A549 (cell line): ENCODE measurements around the gene PARP15. TPM values are rescaled to one million over a fixed set of nuclear protein-coding genes. Genes with fewer than 3 reads are reported as not detected.
A peak's percentile ranks its signal among the peaks of the same experiment; 100 is the strongest.

Source experiments
- ATAC-seq, 2 experiments: fragments of 200-7000 bp in 1 of 2; fragments of >200 bp in 1 of 2; cut with Nextera tagmentation in 1 of 2; cut with Tn5 transposase in 1 of 2; 3 replicates each; pipeline versions ENCODE4 v1.8.0 to v1.9.1; 2018 to 2020; ENCODE audit warnings: mild to moderate bottlenecking in 1 of 2, moderate library complexity in 1 of 2
- CTCF ChIA-PET: fragments of 300-600 bp; sonication (Branson Sonifier 250); formaldehyde crosslinking; extraction: SDS; loops from one replicate; lab custom pipeline; 2021; ENCODE audit warnings: antibody characterized with exemption, inconsistent platforms; lab: Yijun Ruan, JAX
- POLR2A ChIA-PET: fragments of 350-600 bp; formaldehyde crosslinking; extraction: SDS; loops from one replicate; lab custom pipeline; 2021; ENCODE audit warnings: antibody characterized with exemption, inconsistent platforms; lab: Yijun Ruan, JAX
- DNase-seq, 2 experiments: peaks; one replicate each; pipeline versions ENCODE4 v3.0.0 to v3.0.0-alpha.2; 2011 to 2016; ENCODE audit warnings: low read depth in 1 of 2, low spot score in 1 of 2
- FAIRE-seq: peaks from 2 replicates; lab custom pipeline; 2011; peaks lifted over from hg19 to GRCh38; lab: Jason Lieb, UNC
- H3K27ac ChIP-seq, 2 experiments: fragments of >200 bp; sonication (Bioruptor Twin); formaldehyde crosslinking; 3 replicates each; pipeline ENCODE4 v1.5.1; 2016 to 2017
- H3K4me1 ChIP-seq: fragments of >200 bp; sonication (Bioruptor Twin); formaldehyde crosslinking; 3 replicates; pipeline ENCODE4 v1.6.1; 2016
- H3K4me2 ChIP-seq: fragments of >200 bp; sonication (Bioruptor Twin); formaldehyde crosslinking; 3 replicates; pipeline ENCODE4 v1.6.1; 2016
- H3K4me3 ChIP-seq: fragments of >200 bp; sonication (Bioruptor Twin); formaldehyde crosslinking; 3 replicates; pipeline ENCODE4 v1.5.1; 2016
- H3K9me3 ChIP-seq: fragments of >200 bp; sonication (Bioruptor Twin); formaldehyde crosslinking; 3 replicates; pipeline ENCODE4 v1.6.1; 2016
- BHLHE40 ChIP-seq: IDR thresholded peaks from 2 replicates; pipeline ENCODE4 v1.6.1; 2012; ENCODE audit warnings: low read depth, low read length, inconsistent platforms
- CBX2 ChIP-seq: fragments of 200-600 bp; sonication (generic); IDR thresholded peaks from 2 replicates; pipeline ENCODE4 v1.6.1; 2016; ENCODE audit warnings: low read depth, mild to moderate bottlenecking, borderline replicate concordance
- CHD2 ChIP-seq: fragments of 150-350 bp; IDR thresholded peaks from 2 replicates; pipeline ENCODE4 v1.6.1; 2014; ENCODE audit warnings: low read length; ENCODE audit not compliant: partially characterized antibody
- CHD4 ChIP-seq: fragments of 200-600 bp; sonication (generic); IDR thresholded peaks from 2 replicates; pipeline ENCODE4 v1.6.1; 2016; ENCODE audit warnings: antibody characterized with exemption, mild to moderate bottlenecking, borderline replicate concordance
- E2F6 ChIP-seq: IDR thresholded peaks from 2 replicates; pipeline ENCODE4 v1.6.1; 2012; ENCODE audit warnings: low read depth, borderline replicate concordance
- EHMT2 ChIP-seq: fragments of 200-600 bp; sonication (generic); IDR thresholded peaks from 2 replicates; pipeline ENCODE4 v1.6.1; 2016; ENCODE audit warnings: antibody characterized with exemption, low read depth, mild to moderate bottlenecking, moderate library complexity
- FOSL2 ChIP-seq, 2 experiments: fragments of 450-650 bp in 1 of 2; fragments of >200 bp in 1 of 2; sonication (Bioruptor Twin) in 1 of 2; formaldehyde crosslinking; IDR thresholded peaks; 2 replicates each; pipeline versions ENCODE4 v1.5.0 to v1.6.1; 2016 to 2020; ENCODE audit warnings: mild to moderate bottlenecking in 1 of 2, moderate library complexity in 1 of 2
- FOXS1 ChIP-seq: fragments of 250-450 bp; sonication (Bioruptor Pico); IDR thresholded peaks from 2 replicates; pipeline ENCODE4 v1.5.0; 2020; ENCODE audit warnings: mild to moderate bottlenecking, moderate library complexity
- GATA3 ChIP-seq: IDR thresholded peaks from 2 replicates; pipeline ENCODE4 v1.6.1; 2012; ENCODE audit warnings: borderline replicate concordance
- HES2 ChIP-seq: fragments of >200 bp; sonication (Bioruptor Twin); formaldehyde crosslinking; IDR thresholded peaks from 2 replicates; pipeline ENCODE4 v1.6.1; 2016
- JUNB ChIP-seq: fragments of >200 bp; sonication (Bioruptor Twin); formaldehyde crosslinking; IDR thresholded peaks from 2 replicates; pipeline ENCODE4 v1.6.1; 2016
- MYC ChIP-seq: IDR thresholded peaks from 2 replicates; pipeline ENCODE4 v1.6.1; 2012; ENCODE audit warnings: mild to moderate bottlenecking, inconsistent platforms, low read length, improper control_type of control experiment, borderline replicate concordance
- NFE2L2 ChIP-seq: fragments of 150-350 bp; conservative IDR thresholded peaks from 2 replicates; pipeline ENCODE4 v1.6.1; 2014; ENCODE audit warnings: low read length
- PBX3 ChIP-seq: IDR thresholded peaks from 2 replicates; pipeline ENCODE4 v1.6.1; 2012
- PHF8 ChIP-seq: fragments of 200-600 bp; sonication (generic); IDR thresholded peaks from 2 replicates; pipeline ENCODE4 v1.6.1; 2016; ENCODE audit warnings: low read depth, mild to moderate bottlenecking, antibody characterized with exemption, moderate library complexity, borderline replicate concordance
- POLR2A ChIP-seq: IDR thresholded peaks from 2 replicates; pipeline ENCODE4 v1.6.1; 2012; ENCODE audit warnings: mild to moderate bottlenecking, low read length
- POLR2AphosphoS2 ChIP-seq: conservative IDR thresholded peaks from 2 replicates; pipeline ENCODE4 v1.6.1; 2012; ENCODE audit warnings: low read length, improper control_type of control experiment, inconsistent platforms
- RARB ChIP-seq: fragments of 250-450 bp; sonication (Bioruptor Pico); IDR thresholded peaks from 2 replicates; pipeline ENCODE4 v1.8.0; 2021; ENCODE audit warnings: mild to moderate bottlenecking, moderate library complexity
- REST ChIP-seq: fragments of 200-600 bp; sonication (generic); IDR thresholded peaks from 2 replicates; pipeline ENCODE4 v1.6.1; 2016; ENCODE audit warnings: antibody characterized with exemption, mild to moderate bottlenecking, moderate library complexity
- RFX5 ChIP-seq: fragments of 450-650 bp; IDR thresholded peaks from 2 replicates; pipeline ENCODE4 v1.7.1; 2014; ENCODE audit warnings: antibody characterized with exemption, mild to moderate bottlenecking, moderate library complexity
- TP53 ChIP-seq: fragments of 250-450 bp; sonication (Bioruptor Pico); IDR thresholded peaks from 2 replicates; pipeline ENCODE4 v1.5.0; 2021; ENCODE audit warnings: mild to moderate bottlenecking, moderate library complexity
- ZSCAN20 ChIP-seq: fragments of 250-450 bp; sonication (Bioruptor Pico); IDR thresholded peaks from 2 replicates; pipeline ENCODE4 v1.8.0; 2022; ENCODE audit warnings: mild to moderate bottlenecking, moderate library complexity
- WGBS: methylation state at CpG from one replicate; pipeline ENCODE4 v1.1.6; 2017; ENCODE audit errors: missing lambda C conversion rate; 5-methylcytosine and 5-hydroxymethylcytosine counted together
- polyA plus RNA-seq, 4 experiments: library from polyadenylated mRNA; depleted of rRNA in 3 of 4; stranded (reverse); fragments of >200 nt; fragmentation: RNase III in 1 of 4; extraction: RNeasy Plus Mini Kit Qiagen cat#74134 plus additional on column Dnase treatment in 1 of 4; gene quantifications; 2 replicates in 3 of 4; 3 replicates in 1 of 4; pipeline ENCODE4 v1.2.3, GENCODE V29; 2011 to 2017

The PARP15 gene
- polyA plus RNA-seq, 2 of the 4 experiments (the other 2 are of a cell fraction): 0.05 TPM; not detected in 1

- no peak for TF ChIP-seq REST
- TF ChIP-seq MYC: no peak
- no peak for TF ChIP-seq FOXS1 (CRISPR knock-in tag)
- TF ChIP-seq NFE2L2: no peak
- TF ChIP-seq CHD4: no peak
- TF ChIP-seq PHF8: no peak
Observed at GRCh38 chr3:122679085-122679881, 101.8 kb downstream of the PARP15 start (continued).

GRCh38 chr3:122679882-122680474, 102.5 kb downstream of the PARP15 start:
- ChIA-PET CTCF (interaction anchor here (0.7 to 4.6 kb wide), 45 partner anchors 8 to 1133 kb away, joined by 3 to 52 read pairs (median 5); partner anchors contain the start of genes DTX3L, HSPBAP1, PARP9 and WDR5B), POLR2A (interaction anchor here (1.1 to 2.8 kb wide), 5 partner anchors 113 to 296 kb away, joined by 3 to 13 read pairs (median 6); partner anchors contain the start of genes DTX3L, FAM162A, HSPBAP1 and KPNA1)
- peaks cover 17% of the 10 kb centered on the region for H3K4me1 ChIP-seq
- H3K27ac ChIP-seq: peak overlapping the region; percentile 92 to 95
- ATAC-seq (peak; percentile 52 to 68), FAIRE-seq (no peak), DNase-seq (peak in 1 of 2 experiments; percentile 10)
- no peaks in the 10 kb centered on the region for H3K9me3 ChIP-seq
- peak overlapping the region; percentile 73 for H3K4me3 ChIP-seq
- TF ChIP-seq POLR2AphosphoS2 (no peak), CBX2 (no peak), EHMT2 (no peak), GATA3 (no peak; the same call in 1 of the 2 replicates), BHLHE40 (no peak), ZSCAN20 (CRISPR knock-in tag) (no peak), PBX3 (no peak), FOSL2 (IDR thresholded peaks at IDR 0.05) (no peak), FOSL2 (CRISPR knock-in tag; IDR thresholded peaks at IDR 0.05) (no peak), POLR2A (no peak), TP53 (CRISPR knock-in tag) (no peak), RFX5 (no peak), CHD2 (no peak), RARB (CRISPR knock-in tag) (no peak), E2F6 (no peak), JUNB (no peak), HES2 (no peak)
- 54% methylated on average over 10 of the region's 10 CpGs for WGBS
- peak overlapping the region; percentile 93 for H3K4me2 ChIP-seq
